Neural progenitor cell (in vitro differentiated cells): ENCODE data around the gene CLDN1.

Source experiments
- EZH2 ChIP-seq: fragments of 200-600 bp; sonication (generic); IDR thresholded peaks from 2 replicates; pipeline ENCODE4 v1.6.1; 2017; ENCODE audit warnings: antibody characterized with exemption, mild to moderate bottlenecking, moderate library complexity
- TF ChIP-seq, protein P1 (sequence below): fragments of 200-600 bp; sonication (generic); IDR thresholded peaks from 2 replicates; pipeline ENCODE4 v1.5.1; 2017; ENCODE audit warnings: antibody characterized with exemption, mild to moderate bottlenecking

DNA sequence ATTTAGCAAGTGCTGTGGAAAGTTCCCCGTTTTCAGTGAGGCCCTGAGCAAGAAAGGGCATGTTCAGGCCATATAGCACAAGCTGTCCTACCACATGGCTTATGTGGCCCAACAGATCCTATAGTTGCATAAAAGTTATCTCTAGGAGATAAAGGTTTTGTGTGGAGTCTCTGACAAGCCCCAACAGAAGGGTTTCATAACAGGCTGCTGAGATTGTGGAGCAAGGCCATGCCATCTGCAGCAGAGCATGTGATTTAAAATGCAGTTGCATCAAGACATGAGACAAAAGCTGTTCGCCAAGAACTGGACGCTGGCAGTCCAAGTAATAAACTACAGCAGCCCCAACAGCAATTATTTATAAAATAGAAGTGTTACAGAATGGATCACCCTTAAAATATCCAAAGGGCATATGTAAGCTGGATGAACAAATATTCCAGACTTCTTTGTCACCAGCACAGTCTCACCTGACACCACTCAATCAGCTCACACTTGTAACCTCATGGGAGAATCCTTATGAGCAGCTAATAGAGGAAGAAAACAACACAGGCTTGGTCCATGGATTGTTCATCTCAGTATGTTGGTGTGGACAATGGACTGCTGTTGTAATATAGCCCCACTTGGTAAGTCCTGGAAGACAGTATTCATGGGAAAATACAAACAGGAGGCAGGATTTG is 14.4 kb upstream of the CLDN1 start:
- TF ChIP-seq, protein P1, sequence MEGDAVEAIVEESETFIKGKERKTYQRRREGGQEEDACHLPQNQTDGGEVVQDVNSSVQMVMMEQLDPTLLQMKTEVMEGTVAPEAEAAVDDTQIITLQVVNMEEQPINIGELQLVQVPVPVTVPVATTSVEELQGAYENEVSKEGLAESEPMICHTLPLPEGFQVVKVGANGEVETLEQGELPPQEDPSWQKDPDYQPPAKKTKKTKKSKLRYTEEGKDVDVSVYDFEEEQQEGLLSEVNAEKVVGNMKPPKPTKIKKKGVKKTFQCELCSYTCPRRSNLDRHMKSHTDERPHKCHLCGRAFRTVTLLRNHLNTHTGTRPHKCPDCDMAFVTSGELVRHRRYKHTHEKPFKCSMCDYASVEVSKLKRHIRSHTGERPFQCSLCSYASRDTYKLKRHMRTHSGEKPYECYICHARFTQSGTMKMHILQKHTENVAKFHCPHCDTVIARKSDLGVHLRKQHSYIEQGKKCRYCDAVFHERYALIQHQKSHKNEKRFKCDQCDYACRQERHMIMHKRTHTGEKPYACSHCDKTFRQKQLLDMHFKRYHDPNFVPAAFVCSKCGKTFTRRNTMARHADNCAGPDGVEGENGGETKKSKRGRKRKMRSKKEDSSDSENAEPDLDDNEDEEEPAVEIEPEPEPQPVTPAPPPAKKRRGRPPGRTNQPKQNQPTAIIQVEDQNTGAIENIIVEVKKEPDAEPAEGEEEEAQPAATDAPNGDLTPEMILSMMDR = no peak
- no peak for TF ChIP-seq EZH2
